Endothelial cell (in vitro differentiated cells): ENCODE data around the gene CASZ1. TPM values are rescaled to one million over a fixed set of nuclear protein-coding genes. Genes with fewer than 3 reads are reported as not detected.

Source experiments
- DNase-seq: peaks from one replicate; pipeline ENCODE4 v3.0.0; 2021; ENCODE audit warnings: low spot score
- H3K27ac Mint-ChIP-seq: one replicate; pipeline ENCODE4 v1.8.0; 2021; ENCODE audit warnings: mixed read lengths, inconsistent platforms; ENCODE audit not compliant: unreplicated experiment
- H3K27me3 Mint-ChIP-seq: one replicate; pipeline ENCODE4 v1.8.0; 2021; ENCODE audit warnings: mild to moderate bottlenecking, moderate library complexity, mixed read lengths, inconsistent platforms; ENCODE audit not compliant: unreplicated experiment
- H3K36me3 Mint-ChIP-seq: one replicate; pipeline ENCODE4 v1.8.0; 2021; ENCODE audit warnings: mild to moderate bottlenecking, low read depth, mixed read lengths, inconsistent platforms; ENCODE audit not compliant: unreplicated experiment
- H3K4me1 Mint-ChIP-seq: one replicate; pipeline ENCODE4 v1.8.0; 2021; ENCODE audit warnings: mild to moderate bottlenecking, mixed read lengths, inconsistent platforms; ENCODE audit not compliant: unreplicated experiment
- H3K4me3 Mint-ChIP-seq: one replicate; pipeline ENCODE4 v1.8.0; 2021; ENCODE audit warnings: mild to moderate bottlenecking, mixed read lengths, inconsistent platforms; ENCODE audit not compliant: unreplicated experiment
- H3K9me3 Mint-ChIP-seq: one replicate; pipeline ENCODE4 v1.8.0; 2021; ENCODE audit warnings: mixed read lengths, inconsistent platforms; ENCODE audit not compliant: unreplicated experiment
- total RNA-seq: library from RNA; stranded (reverse); fragmentation: NEBNext Ultra II Directional; extraction: Animal tissue kit (Norgen Biotek cat#: 25700); gene quantifications from one replicate; pipeline ENCODE4 v1.2.1, GENCODE V29; 2021; ENCODE audit not compliant: unreplicated experiment
- TF ChIP-seq, protein P1 (sequence below): fragments of 200-600 bp; sonication (generic); IDR thresholded peaks from one replicate; pipeline ENCODE4 v1.5.0; 2021; ENCODE audit warnings: antibody characterized with exemption; ENCODE audit not compliant: unreplicated experiment

Gene CASZ1
- total RNA-seq, 1 donor from 2014 or later: 6.3 TPM

GRCh38 chr1:10644307-10645128 is 151.9 kb downstream of the CASZ1 start:
- TF ChIP-seq, protein P1, sequence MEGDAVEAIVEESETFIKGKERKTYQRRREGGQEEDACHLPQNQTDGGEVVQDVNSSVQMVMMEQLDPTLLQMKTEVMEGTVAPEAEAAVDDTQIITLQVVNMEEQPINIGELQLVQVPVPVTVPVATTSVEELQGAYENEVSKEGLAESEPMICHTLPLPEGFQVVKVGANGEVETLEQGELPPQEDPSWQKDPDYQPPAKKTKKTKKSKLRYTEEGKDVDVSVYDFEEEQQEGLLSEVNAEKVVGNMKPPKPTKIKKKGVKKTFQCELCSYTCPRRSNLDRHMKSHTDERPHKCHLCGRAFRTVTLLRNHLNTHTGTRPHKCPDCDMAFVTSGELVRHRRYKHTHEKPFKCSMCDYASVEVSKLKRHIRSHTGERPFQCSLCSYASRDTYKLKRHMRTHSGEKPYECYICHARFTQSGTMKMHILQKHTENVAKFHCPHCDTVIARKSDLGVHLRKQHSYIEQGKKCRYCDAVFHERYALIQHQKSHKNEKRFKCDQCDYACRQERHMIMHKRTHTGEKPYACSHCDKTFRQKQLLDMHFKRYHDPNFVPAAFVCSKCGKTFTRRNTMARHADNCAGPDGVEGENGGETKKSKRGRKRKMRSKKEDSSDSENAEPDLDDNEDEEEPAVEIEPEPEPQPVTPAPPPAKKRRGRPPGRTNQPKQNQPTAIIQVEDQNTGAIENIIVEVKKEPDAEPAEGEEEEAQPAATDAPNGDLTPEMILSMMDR: no peak
- no peak overlapping the region for H3K27ac Mint-ChIP-seq
- peaks cover 5% of the 10 kb centered on the region for H3K27me3 Mint-ChIP-seq
- H3K4me1 Mint-ChIP-seq: no peaks in the 10 kb centered on the region
- no peak overlapping the region for H3K4me3 Mint-ChIP-seq
- peaks cover 4% of the 10 kb centered on the region for H3K36me3 Mint-ChIP-seq
- DNase-seq: no peak
- no peaks in the 10 kb centered on the region for H3K9me3 Mint-ChIP-seq

- H3K36me3 Mint-ChIP-seq: peaks cover 4% of the 10 kb centered on the region
- TF ChIP-seq, protein P1: no peak
- no peak overlapping the region for H3K27ac Mint-ChIP-seq
- no peak overlapping the region for H3K4me3 Mint-ChIP-seq
- H3K4me1 Mint-ChIP-seq: no peaks in the 10 kb centered on the region
- no peak for DNase-seq
- H3K27me3 Mint-ChIP-seq: peaks cover 7% of the 10 kb centered on the region
- no peaks in the 10 kb centered on the region for H3K9me3 Mint-ChIP-seq
Measured at GRCh38 chr1:10643607-10644306, 152.7 kb downstream of the CASZ1 start.

- H3K4me1 Mint-ChIP-seq: no peaks in the 10 kb centered on the region
- TF ChIP-seq, protein P1: no peak
- H3K36me3 Mint-ChIP-seq: peaks cover 4% of the 10 kb centered on the region
- H3K27ac Mint-ChIP-seq: no peak overlapping the region
- peaks cover 7% of the 10 kb centered on the region for H3K27me3 Mint-ChIP-seq
- H3K4me3 Mint-ChIP-seq: no peak overlapping the region
- DNase-seq: no peak
- no peaks in the 10 kb centered on the region for H3K9me3 Mint-ChIP-seq
Measured at GRCh38 chr1:10642403-10643080, 153.9 kb downstream of the CASZ1 start.

- DNase-seq: no peak
- H3K36me3 Mint-ChIP-seq: peaks cover 4% of the 10 kb centered on the region
- TF ChIP-seq, protein P1: no peak
- no peak overlapping the region for H3K4me3 Mint-ChIP-seq
- H3K9me3 Mint-ChIP-seq: no peaks in the 10 kb centered on the region
- H3K27ac Mint-ChIP-seq: no peak overlapping the region
- no peaks in the 10 kb centered on the region for H3K4me1 Mint-ChIP-seq
- peaks cover 7% of the 10 kb centered on the region for H3K27me3 Mint-ChIP-seq
Measured at GRCh38 chr1:10641976-10642375, 154.5 kb downstream of the CASZ1 start.
